Caco-2 (cell line): ENCODE results near the gene NCOR1. TPM values are rescaled to one million over a fixed set of nuclear protein-coding genes. Genes with fewer than 3 reads are reported as not detected.

Source experiments
- BruUV-seq: library from RNA; stranded (reverse); fragments of 400-500 nt; replicated peaks from 2 replicates; lab custom pipeline; 2021; lab: Mats Ljungman, UMichigan
- CTCF ChIA-PET: fragments of 300-600 bp; sonication (Branson Sonifier 250); formaldehyde crosslinking; loops from one replicate; lab custom pipeline; 2022; ENCODE audit warnings: antibody characterized with exemption; lab: Charles Lee
- POLR2A ChIA-PET: fragments of 300-600 bp; sonication (Branson Sonifier 250); formaldehyde crosslinking; loops from one replicate; lab custom pipeline; 2022; ENCODE audit warnings: antibody characterized with exemption; lab: Charles Lee
- DNase-seq, 2 experiments: peaks; one replicate each; pipeline versions ENCODE4 v3.0.0 to v3.0.0-alpha.2; 2020 to 2022
- H3K27me3 ChIP-seq: replicated peaks from 2 replicates; pipeline ENCODE4 v1.6.0; 2011; ENCODE audit warnings: low read length; ENCODE audit not compliant: control insufficient read depth, insufficient read depth
- H3K36me3 ChIP-seq: 2 replicates; pipeline ENCODE4 v1.5.1; 2011; ENCODE audit warnings: low read length; ENCODE audit not compliant: control insufficient read depth, insufficient read depth
- H3K4me1 ChIP-seq: fragments of 250-450 bp; sonication (Bioruptor Pico); 2 replicates; pipeline ENCODE4 v1.5.1; 2020; ENCODE audit warnings: mild to moderate bottlenecking
- H3K4me3 ChIP-seq: 2 replicates; pipeline ENCODE4 v1.5.1; 2011; ENCODE audit warnings: low read depth, mild to moderate bottlenecking, control low read depth, low read length
- H3K9me3 ChIP-seq: fragments of 250-450 bp; sonication (Bioruptor Pico); 2 replicates; pipeline ENCODE4 v1.5.1; 2020; ENCODE audit warnings: mild to moderate bottlenecking, moderate library complexity
- H3K27ac Mint-ChIP-seq: one replicate; pipeline ENCODE4 v1.8.0; 2022; ENCODE audit warnings: mixed read lengths; ENCODE audit not compliant: unreplicated experiment
- H3K27me3 Mint-ChIP-seq: one replicate; pipeline ENCODE4 v1.8.0; 2022; ENCODE audit warnings: mixed read lengths; ENCODE audit not compliant: insufficient read depth, unreplicated experiment
- H3K36me3 Mint-ChIP-seq: one replicate; pipeline ENCODE4 v1.8.0; 2022; ENCODE audit warnings: mild to moderate bottlenecking, mixed read lengths; ENCODE audit not compliant: insufficient read depth, unreplicated experiment
- H3K4me1 Mint-ChIP-seq: one replicate; pipeline ENCODE4 v1.8.0; 2022; ENCODE audit warnings: low read depth, mixed read lengths; ENCODE audit not compliant: unreplicated experiment
- H3K4me3 Mint-ChIP-seq: one replicate; pipeline ENCODE4 v1.8.0; 2022; ENCODE audit warnings: mild to moderate bottlenecking, moderate library complexity, mixed read lengths; ENCODE audit not compliant: unreplicated experiment
- H3K9me3 Mint-ChIP-seq: one replicate; pipeline ENCODE4 v1.8.0; 2022; ENCODE audit warnings: mixed read lengths; ENCODE audit not compliant: unreplicated experiment
- CTCF ChIP-seq, 2 experiments: fragments of 200-600 bp in 1 of 2; IDR thresholded peaks; 1 replicate in 1 of 2; 2 replicates in 1 of 2; pipeline versions ENCODE4 v1.5.1 to v1.8.0; 2011 to 2022; ENCODE audit warnings: antibody characterized with exemption in 1 of 2, control low read depth in 1 of 2, inconsistent platforms in 1 of 2, low read depth in 1 of 2, low read length in 1 of 2, mild to moderate bottlenecking in 1 of 2, moderate library complexity in 1 of 2; ENCODE audit not compliant: insufficient read depth in 1 of 2, severe bottlenecking in 1 of 2, unreplicated experiment in 1 of 2
- intact Hi-C: fragments of 100-400 bp; cut with micrococcal nuclease; formaldehyde crosslinking; loops from one replicate; pipeline ENCODE4 v1.10.0; 2022; ENCODE audit not compliant: unreplicated experiment
- total RNA-seq: library from RNA; stranded (reverse); gene quantifications from 2 replicates; pipeline ENCODE4 v1.2.3, GENCODE V29; 2022

Gene NCOR1
- total RNA-seq, 1 experiment from 2014 or later: 90.8 TPM

- Histone ChIP-seq H3K9me3 (no peaks in the 10 kb centered on the region), H3K27me3 (no peaks in the 10 kb centered on the region), H3K4me1 (no peaks in the 10 kb centered on the region), H3K36me3 (no peaks in the 10 kb centered on the region), H3K4me3 (no peak overlapping the region)
- no peak for DNase-seq
- Mint-ChIP-seq H3K27ac (no peak overlapping the region), H3K4me1 (no peaks in the 10 kb centered on the region), H3K4me3 (no peak overlapping the region), H3K27me3 (no peaks in the 10 kb centered on the region), H3K9me3 (no peaks in the 10 kb centered on the region), H3K36me3 (peaks cover 27% of the 10 kb centered on the region)
- no TSS peak for BruUV-seq
- POLR2A ChIA-PET: no interaction called here
- intact Hi-C loops: no loop called here
- CTCF ChIA-PET: no interaction called here
- no peak for TF ChIP-seq CTCF (IDR thresholded peaks at IDR 0.05; ENCODE audit: insufficient read depth in 1 of 2, low read depth in 1 of 2, low read length in 1 of 2, severe bottlenecking in 1 of 2, unreplicated experiment in 1 of 2)
Measured at GRCh38 chr17:16091773-16092172, 123.6 kb downstream of the NCOR1 start.

- Histone ChIP-seq H3K36me3 (no peaks in the 10 kb centered on the region), H3K9me3 (no peaks in the 10 kb centered on the region), H3K4me3 (no peak overlapping the region), H3K4me1 (no peaks in the 10 kb centered on the region), H3K27me3 (no peaks in the 10 kb centered on the region)
- no peak for DNase-seq
- Mint-ChIP-seq H3K4me3 (no peak overlapping the region), H3K27me3 (no peaks in the 10 kb centered on the region), H3K36me3 (peaks cover 30% of the 10 kb centered on the region), H3K4me1 (no peaks in the 10 kb centered on the region), H3K27ac (no peak overlapping the region), H3K9me3 (no peaks in the 10 kb centered on the region)
- no TSS peak for BruUV-seq
- intact Hi-C loops: no loop called here
- CTCF ChIA-PET: no interaction called here
- POLR2A ChIA-PET: no interaction called here
- no peak for TF ChIP-seq CTCF (IDR thresholded peaks at IDR 0.05; ENCODE audit: insufficient read depth in 1 of 2, low read depth in 1 of 2, low read length in 1 of 2, severe bottlenecking in 1 of 2, unreplicated experiment in 1 of 2)
Measured at GRCh38 chr17:16086957-16087356, 128.4 kb downstream of the NCOR1 start.

- Histone ChIP-seq H3K27me3 (no peaks in the 10 kb centered on the region), H3K4me1 (no peaks in the 10 kb centered on the region), H3K36me3 (no peaks in the 10 kb centered on the region), H3K4me3 (no peak overlapping the region), H3K9me3 (no peaks in the 10 kb centered on the region)
- Mint-ChIP-seq H3K9me3 (no peaks in the 10 kb centered on the region), H3K27me3 (no peaks in the 10 kb centered on the region), H3K36me3 (peaks cover 22% of the 10 kb centered on the region), H3K4me1 (no peaks in the 10 kb centered on the region), H3K4me3 (no peak overlapping the region), H3K27ac (no peak overlapping the region)
- ChIA-PET CTCF (no interaction called here), POLR2A (no interaction called here)
- no peak for TF ChIP-seq CTCF (IDR thresholded peaks at IDR 0.05; ENCODE audit: insufficient read depth in 1 of 2, low read depth in 1 of 2, low read length in 1 of 2, severe bottlenecking in 1 of 2, unreplicated experiment in 1 of 2)
- DNase-seq: no peak
- no TSS peak for BruUV-seq
- intact Hi-C loops: no loop called here
Measured at GRCh38 chr17:16085066-16085699, 130.2 kb downstream of the NCOR1 start.
